Measurements from ENCODE around the gene DCDC1. TPM values are rescaled to one million over a fixed set of nuclear protein-coding genes. Genes with fewer than 3 reads are reported as not detected.

DCDC1 gene
- total and polyA plus RNA-seq, 9 of the 15 experiments (the other 6 are each of a cell fraction or from before 2014, with no cell fraction given), result 0.05 to 0.18 (median 0.08) TPM; not detected in 3

- Histone ChIP-seq H3K4me1 (replicated peaks in 1 of 2; ENCODE audit: control insufficient read depth in 2 of 2, insufficient read depth in 2 of 2, low read length in 2 of 2) (no peaks in the 10 kb centered on the region), H3K4me2 (ENCODE audit: insufficient read depth, low read length) (no peak overlapping the region), H3K9ac (ENCODE audit: insufficient read depth in 1 of 2, low read depth in 2 of 2, low read length in 2 of 2) (no peak overlapping the region), H3K36me3 (ENCODE audit: control insufficient read depth, insufficient read depth, low read length) (no peaks in the 10 kb centered on the region), H4K20me1 (replicated peaks; ENCODE audit: control insufficient read depth, insufficient read depth, low read length) (no peaks in the 10 kb centered on the region), H3K9me3 (replicated peaks; ENCODE audit: control insufficient read depth, insufficient read depth, low read depth, low read length) (no peaks in the 10 kb centered on the region), H3K27ac (ENCODE audit: extremely low read depth, low read depth, low read length) (no peak overlapping the region), H3K79me2 (ENCODE audit: control insufficient read depth, insufficient read depth, low read length) (no peaks in the 10 kb centered on the region), H2AFZ (ENCODE audit: low read depth, low read length) (no peak overlapping the region), H3K4me3 (no peak overlapping the region), H3K9me1 (ENCODE audit: control insufficient read depth, insufficient read depth, low read length) (no peaks in the 10 kb centered on the region), H3K27me3 (ENCODE audit: control insufficient read depth in 2 of 2, insufficient read depth in 2 of 2, low read length in 2 of 2) (no peaks in the 10 kb centered on the region)
- in situ Hi-C loops (cut with MboI) (loop anchor here (25.0 kb wide), 1 partner anchor 767 kb away; no protein-coding TSS in a partner anchor), intact Hi-C loops (cut with micrococcal nuclease) (no loop called here)
- FAIRE-seq (no peak), ATAC-seq (no peak), DNase-seq (ENCODE audit: extremely low read depth in 1 of 4, low spot score in 3 of 4) (no peak)
- ChIA-PET POLR2A (no interaction called here), CTCF (ENCODE audit: low intra/inter-chr PET ratio) (no interaction called here)
- no peak for TF ChIP-seq SOX6 (IDR thresholded peaks at IDR 0.05)
- TF ChIP-seq ZKSCAN1 (IDR thresholded peaks at IDR 0.05; ENCODE audit: low read depth, low read length), result no peak
- TF ChIP-seq FOXA1 (IDR thresholded peaks at IDR 0.05; ENCODE audit: borderline replicate concordance), result no peak
- WGBS (ENCODE audit: insufficient coverage, low coverage, missing lambda C conversion rate), result 0% methylated on average over 1 of the region's 1 CpG
- BruUV-seq (replicated peaks), result no TSS peak
These were observed 249.1 kb downstream of the DCDC1 start for GRCh38 chr11:31120428-31120827.

- ATAC-seq (no peak), FAIRE-seq (no peak), DNase-seq (ENCODE audit: extremely low read depth in 1 of 4, low spot score in 3 of 4) (no peak)
- H3K9me3 ChIP-seq (replicated peaks; ENCODE audit: control insufficient read depth, insufficient read depth, low read depth, low read length), result no peaks in the 10 kb centered on the region
- POLR2A ChIA-PET, result no interaction called here
- H3K79me2 ChIP-seq (ENCODE audit: control insufficient read depth, insufficient read depth, low read length), result no peaks in the 10 kb centered on the region
- no peaks in the 10 kb centered on the region for H3K4me1 ChIP-seq (replicated peaks in 1 of 2; ENCODE audit: control insufficient read depth in 2 of 2, insufficient read depth in 2 of 2, low read length in 2 of 2)
- H3K27ac ChIP-seq (ENCODE audit: extremely low read depth, low read depth, low read length), result no peak overlapping the region
- no TSS peak for BruUV-seq (replicated peaks)
- no peak overlapping the region for H2AFZ ChIP-seq (ENCODE audit: low read depth, low read length)
- TF ChIP-seq NR4A1 (CRISPR knock-in tag; IDR thresholded peaks at IDR 0.05) (no peak), NR4A1 (tag; IDR thresholded peaks at IDR 0.05) (no peak), CBX5 (IDR thresholded peaks at IDR 0.05; ENCODE audit: borderline replicate concordance, low read depth) (no peak)
- H3K9ac ChIP-seq (ENCODE audit: insufficient read depth in 1 of 2, low read depth in 2 of 2, low read length in 2 of 2), result no peak overlapping the region
- no peaks in the 10 kb centered on the region for H3K36me3 ChIP-seq (ENCODE audit: control insufficient read depth, insufficient read depth, low read length)
- CTCF ChIA-PET (ENCODE audit: low intra/inter-chr PET ratio), result no interaction called here
- no peaks in the 10 kb centered on the region for H3K27me3 ChIP-seq (ENCODE audit: control insufficient read depth in 2 of 2, insufficient read depth in 2 of 2, low read length in 2 of 2)
- H3K4me3 ChIP-seq, result no peak overlapping the region
- in situ Hi-C loops (cut with MboI), result loop anchor here (25.0 kb wide), 1 partner anchor 769 kb away; no protein-coding TSS in a partner anchor
- no peak overlapping the region for H3K4me2 ChIP-seq (ENCODE audit: insufficient read depth, low read length)
- 0% methylated on average over 6 of the region's 6 CpGs for WGBS (ENCODE audit: insufficient coverage, low coverage, missing lambda C conversion rate)
- no peaks in the 10 kb centered on the region for H4K20me1 ChIP-seq (replicated peaks; ENCODE audit: control insufficient read depth, insufficient read depth, low read length)
- H3K9me1 ChIP-seq (ENCODE audit: control insufficient read depth, insufficient read depth, low read length), result no peaks in the 10 kb centered on the region
- intact Hi-C loops (cut with micrococcal nuclease), result no loop called here
These were observed 251.0 kb downstream of the DCDC1 start for GRCh38 chr11:31118566-31118965.

All from K562 (cell line).